HepG2 (cell line): ENCODE results near the gene GCH1. TPM values are rescaled to one million over a fixed set of nuclear protein-coding genes. Genes with fewer than 3 reads are reported as not detected.

Source experiments
- ATF7 ChIP-seq, 2 experiments: fragments of 450-650 bp in 1 of 2; sonication (generic) in 1 of 2; formaldehyde crosslinking in 1 of 2; IDR thresholded peaks; 2 replicates each; pipeline versions ENCODE4 v1.4.0 to v1.6.1; 2016 to 2020; ENCODE audit warnings: antibody characterized with exemption in 1 of 2, mild to moderate bottlenecking in 1 of 2, missing genetic modification reagents in 1 of 2
- BHLHE40 ChIP-seq: IDR thresholded peaks from 2 replicates; pipeline ENCODE4 v1.6.1; 2011; ENCODE audit warnings: low read length, improper control_type of control experiment
- ISL2 ChIP-seq: sonication (generic); formaldehyde crosslinking; IDR thresholded peaks from 2 replicates; pipeline ENCODE4 v1.5.0; 2020; ENCODE audit warnings: missing genetic modification reagents
- LCORL ChIP-seq, 2 experiments: fragments of 450-650 bp in 1 of 2; sonication (generic) in 1 of 2; formaldehyde crosslinking in 1 of 2; IDR thresholded peaks; 2 replicates each; pipeline versions ENCODE4 v1.5.0 to v1.6.1; 2017 to 2020; ENCODE audit warnings: antibody characterized with exemption in 1 of 2, missing genetic modification reagents in 1 of 2
- NFKB2 ChIP-seq: sonication (generic); formaldehyde crosslinking; IDR thresholded peaks from 2 replicates; pipeline ENCODE4 v1.4.0; 2020; ENCODE audit warnings: missing genetic modification reagents, borderline replicate concordance
- NR2F1 ChIP-seq, 2 experiments: fragments of 450-650 bp in 1 of 2; formaldehyde crosslinking in 1 of 2; IDR thresholded peaks; 2 replicates each; pipeline versions ENCODE4 v1.5.0 to v1.6.1; 2016 to 2020; ENCODE audit warnings: mild to moderate bottlenecking in 1 of 2, missing compliant biosample characterization in 1 of 2, missing genetic modification reagents in 1 of 2, moderate library complexity in 1 of 2
- PITX1 ChIP-seq: sonication (generic); formaldehyde crosslinking; IDR thresholded peaks from 2 replicates; pipeline ENCODE4 v1.5.1; 2020; ENCODE audit warnings: mild to moderate bottlenecking, missing genetic modification reagents
- PTBP1 ChIP-seq: fragments of 200-400 bp; formaldehyde crosslinking; IDR thresholded peaks from 2 replicates; pipeline ENCODE4 v1.6.1; 2018; ENCODE audit warnings: low read length, low read depth; ENCODE audit not compliant: poor library complexity, severe bottlenecking
- RBAK ChIP-seq: sonication (generic); formaldehyde crosslinking; IDR thresholded peaks from 2 replicates; pipeline ENCODE4 v1.5.1; 2020; ENCODE audit warnings: mild to moderate bottlenecking, missing genetic modification reagents
- SMAD9 ChIP-seq: sonication (generic); formaldehyde crosslinking; IDR thresholded peaks from 2 replicates; pipeline ENCODE4 v1.5.1; 2020; ENCODE audit warnings: mild to moderate bottlenecking, missing genetic modification reagents
- SRSF1 ChIP-seq: fragments of 200-400 bp; formaldehyde crosslinking; optimal IDR thresholded peaks from 2 replicates; pipeline ENCODE3; 2017; ENCODE audit warnings: mild to moderate bottlenecking, low read depth, low read length, moderate library complexity
- STAG1 ChIP-seq: sonication (generic); formaldehyde crosslinking; IDR thresholded peaks from 2 replicates; pipeline ENCODE4 v1.4.0; 2020; ENCODE audit warnings: missing genetic modification reagents
- ZFP36 ChIP-seq: fragments of 150-350 bp; IDR thresholded peaks from 2 replicates; pipeline ENCODE4 v1.6.1; 2018; ENCODE audit warnings: borderline replicate concordance, low read length, low read depth; ENCODE audit not compliant: partially characterized antibody
- ZFP91 ChIP-seq: sonication (generic); formaldehyde crosslinking; IDR thresholded peaks from 2 replicates; pipeline ENCODE4 v1.9.0; 2022; ENCODE audit warnings: missing genetic modification reagents, mild to moderate bottlenecking, borderline replicate concordance
- ZNF280D ChIP-seq: sonication (generic); formaldehyde crosslinking; IDR thresholded peaks from 2 replicates; pipeline ENCODE4 v1.5.1; 2020; ENCODE audit warnings: mild to moderate bottlenecking, missing genetic modification reagents
- ZNF558 ChIP-seq: sonication (generic); formaldehyde crosslinking; IDR thresholded peaks from 2 replicates; pipeline ENCODE4 v1.9.0; 2022; ENCODE audit warnings: mild to moderate bottlenecking, missing genetic modification reagents, borderline replicate concordance
- ZNF563 ChIP-seq: sonication (generic); formaldehyde crosslinking; IDR thresholded peaks from 2 replicates; pipeline ENCODE4 v1.8.0; 2022; ENCODE audit warnings: mild to moderate bottlenecking, moderate library complexity, missing genetic modification reagents
- ZNF572 ChIP-seq: sonication (generic); formaldehyde crosslinking; IDR thresholded peaks from 2 replicates; pipeline ENCODE4 v1.5.1; 2020; ENCODE audit warnings: mild to moderate bottlenecking, missing genetic modification reagents
- ZNF709 ChIP-seq: sonication (generic); formaldehyde crosslinking; IDR thresholded peaks from 2 replicates; pipeline ENCODE4 v1.5.0; 2020; ENCODE audit warnings: mild to moderate bottlenecking, missing genetic modification reagents
- ZNF737 ChIP-seq: sonication (generic); formaldehyde crosslinking; IDR thresholded peaks from 2 replicates; pipeline ENCODE4 v1.5.0; 2020; ENCODE audit warnings: missing genetic modification reagents, mild to moderate bottlenecking, borderline replicate concordance
- polyA plus RNA-seq, 8 experiments: library from polyadenylated mRNA; depleted of rRNA in 3 of 8; stranded (reverse) in 7 of 8; unstranded in 1 of 8; fragments of >200 nt; fragmentation: Illumina TruSeq in 4 of 8; extraction: Trizol in 4 of 8; gene quantifications; 2 replicates each; pipeline versions ENCODE4 v1.2.1 to v1.2.3, GENCODE V29; 2011 to 2016; ENCODE audit warnings: low read depth in 4 of 8, missing spikeins in 1 of 8, mixed read lengths in 1 of 8; ENCODE audit not compliant: insufficient read depth in 1 of 8
- total RNA-seq, 5 experiments: library from RNA; depleted of rRNA; stranded (reverse); fragments of >200 nt; fragmentation: Illumina TruSeq; extraction: Trizol; gene quantifications; 2 replicates each; pipeline ENCODE4 v1.2.3, GENCODE V29; 2016; ENCODE audit warnings: low read depth in 1 of 5
- TF ChIP-seq, protein P1 (sequence below): sonication (generic); formaldehyde crosslinking; IDR thresholded peaks from 2 replicates; pipeline ENCODE4 v1.9.0; 2021; ENCODE audit warnings: missing genetic modification reagents, borderline replicate concordance
- TF ChIP-seq, protein P2 (sequence below): sonication (generic); formaldehyde crosslinking; IDR thresholded peaks from 2 replicates; pipeline ENCODE4 v1.4.0; 2020; ENCODE audit warnings: low read depth, mild to moderate bottlenecking, missing genetic modification reagents

Gene GCH1
- total and polyA plus RNA-seq, 2 of the 13 experiments (the other 11 are each of a cell fraction or from before 2014, with no cell fraction given), result 15.0 to 25.2 TPM

- TF ChIP-seq PITX1 (peak; percentile 93), ATF7 (IDR thresholded peaks at IDR 0.05) (no peak), ATF7 (CRISPR knock-in tag; IDR thresholded peaks at IDR 0.05) (no peak), SRSF1 (no peak), ISL2 (CRISPR knock-in tag) (peak; percentile 81; the same call in 1 of the 2 replicates), BHLHE40 (peak; percentile 91), PTBP1 (no peak), ZNF558 (no peak), ZNF563 (CRISPR knock-in tag) (no peak), ZNF709 (CRISPR knock-in tag) (no peak), LCORL (IDR thresholded peaks at IDR 0.05) (0 out of 2 replicates have a peak, but pooled peaks have one; percentile 30), LCORL (CRISPR knock-in tag; IDR thresholded peaks at IDR 0.05) (peak; percentile 77), NR2F1 (CRISPR knock-in tag; IDR thresholded peaks at IDR 0.05) (peak; percentile 50 to 84; a peak in 3 of 4 replicates), SMAD9 (CRISPR knock-in tag) (no peak), ZNF280D (CRISPR knock-in tag) (peak; percentile 81; the same call in 1 of the 2 replicates), ZFP91 (CRISPR knock-in tag) (peak; percentile 75), ZNF737 (no peak), ZFP36 (no peak), STAG1 (CRISPR knock-in tag) (no peak), ZNF572 (CRISPR knock-in tag) (no peak), NFKB2 (no peak), RBAK (CRISPR knock-in tag) (no peak)
- TF ChIP-seq, protein P1, sequence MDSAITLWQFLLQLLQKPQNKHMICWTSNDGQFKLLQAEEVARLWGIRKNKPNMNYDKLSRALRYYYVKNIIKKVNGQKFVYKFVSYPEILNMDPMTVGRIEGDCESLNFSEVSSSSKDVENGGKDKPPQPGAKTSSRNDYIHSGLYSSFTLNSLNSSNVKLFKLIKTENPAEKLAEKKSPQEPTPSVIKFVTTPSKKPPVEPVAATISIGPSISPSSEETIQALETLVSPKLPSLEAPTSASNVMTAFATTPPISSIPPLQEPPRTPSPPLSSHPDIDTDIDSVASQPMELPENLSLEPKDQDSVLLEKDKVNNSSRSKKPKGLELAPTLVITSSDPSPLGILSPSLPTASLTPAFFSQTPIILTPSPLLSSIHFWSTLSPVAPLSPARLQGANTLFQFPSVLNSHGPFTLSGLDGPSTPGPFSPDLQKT (CRISPR knock-in tag), result no peak
- TF ChIP-seq, protein P2, sequence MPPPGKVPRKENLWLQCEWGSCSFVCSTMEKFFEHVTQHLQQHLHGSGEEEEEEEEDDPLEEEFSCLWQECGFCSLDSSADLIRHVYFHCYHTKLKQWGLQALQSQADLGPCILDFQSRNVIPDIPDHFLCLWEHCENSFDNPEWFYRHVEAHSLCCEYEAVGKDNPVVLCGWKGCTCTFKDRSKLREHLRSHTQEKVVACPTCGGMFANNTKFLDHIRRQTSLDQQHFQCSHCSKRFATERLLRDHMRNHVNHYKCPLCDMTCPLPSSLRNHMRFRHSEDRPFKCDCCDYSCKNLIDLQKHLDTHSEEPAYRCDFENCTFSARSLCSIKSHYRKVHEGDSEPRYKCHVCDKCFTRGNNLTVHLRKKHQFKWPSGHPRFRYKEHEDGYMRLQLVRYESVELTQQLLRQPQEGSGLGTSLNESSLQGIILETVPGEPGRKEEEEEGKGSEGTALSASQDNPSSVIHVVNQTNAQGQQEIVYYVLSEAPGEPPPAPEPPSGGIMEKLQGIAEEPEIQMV (CRISPR knock-in tag), result no peak
These were observed 42.2 kb upstream of the GCH1 start (continued) for GRCh38 chr14:54944737-54945391.
